Measurements from ENCODE around the gene HPCA. TPM values are rescaled to one million over a fixed set of nuclear protein-coding genes. Genes with fewer than 3 reads are reported as not detected.

Gene HPCA
- total RNA-seq, 1 donor from 2014 or later = not detected

DNA sequence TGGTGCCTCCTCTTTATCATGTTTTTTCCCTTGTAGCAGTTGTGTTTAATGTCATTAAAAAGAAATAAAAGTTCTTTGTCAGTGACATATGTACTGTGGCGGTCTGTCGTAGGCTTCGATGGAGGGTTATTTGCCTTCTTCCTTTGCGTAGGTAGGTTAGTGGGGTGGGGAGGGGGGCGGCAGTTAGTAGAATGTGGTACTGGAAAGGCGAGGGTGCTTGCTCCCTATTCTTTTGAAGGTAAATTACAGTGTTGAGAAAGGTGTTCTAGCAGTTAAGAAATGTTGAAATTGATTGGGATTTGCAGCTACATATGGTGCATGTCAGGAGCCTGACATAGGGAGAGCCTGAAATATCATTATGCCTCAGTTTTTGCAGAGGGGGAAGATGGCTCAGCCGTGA lies 27.5 kb upstream of the HPCA start:
- H3K4me1 Mint-ChIP-seq (ENCODE audit: unreplicated experiment) = no peaks in the 10 kb centered on the region
- H3K27me3 Mint-ChIP-seq (ENCODE audit: unreplicated experiment) = no peaks in the 10 kb centered on the region
- TF ChIP-seq, protein P1, sequence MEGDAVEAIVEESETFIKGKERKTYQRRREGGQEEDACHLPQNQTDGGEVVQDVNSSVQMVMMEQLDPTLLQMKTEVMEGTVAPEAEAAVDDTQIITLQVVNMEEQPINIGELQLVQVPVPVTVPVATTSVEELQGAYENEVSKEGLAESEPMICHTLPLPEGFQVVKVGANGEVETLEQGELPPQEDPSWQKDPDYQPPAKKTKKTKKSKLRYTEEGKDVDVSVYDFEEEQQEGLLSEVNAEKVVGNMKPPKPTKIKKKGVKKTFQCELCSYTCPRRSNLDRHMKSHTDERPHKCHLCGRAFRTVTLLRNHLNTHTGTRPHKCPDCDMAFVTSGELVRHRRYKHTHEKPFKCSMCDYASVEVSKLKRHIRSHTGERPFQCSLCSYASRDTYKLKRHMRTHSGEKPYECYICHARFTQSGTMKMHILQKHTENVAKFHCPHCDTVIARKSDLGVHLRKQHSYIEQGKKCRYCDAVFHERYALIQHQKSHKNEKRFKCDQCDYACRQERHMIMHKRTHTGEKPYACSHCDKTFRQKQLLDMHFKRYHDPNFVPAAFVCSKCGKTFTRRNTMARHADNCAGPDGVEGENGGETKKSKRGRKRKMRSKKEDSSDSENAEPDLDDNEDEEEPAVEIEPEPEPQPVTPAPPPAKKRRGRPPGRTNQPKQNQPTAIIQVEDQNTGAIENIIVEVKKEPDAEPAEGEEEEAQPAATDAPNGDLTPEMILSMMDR (IDR thresholded peaks at IDR 0.05) = no peak
- peak; percentile 51 for DNase-seq (ENCODE audit: extremely low spot score, unreplicated experiment)
- H3K4me3 Mint-ChIP-seq (ENCODE audit: unreplicated experiment) = no peak overlapping the region
- no peaks in the 10 kb centered on the region for H3K9me3 Mint-ChIP-seq (ENCODE audit: unreplicated experiment)
- no peak overlapping the region for H3K27ac Mint-ChIP-seq (ENCODE audit: unreplicated experiment)
- peaks cover 49% of the 10 kb centered on the region for H3K36me3 Mint-ChIP-seq (ENCODE audit: unreplicated experiment)

DNA sequence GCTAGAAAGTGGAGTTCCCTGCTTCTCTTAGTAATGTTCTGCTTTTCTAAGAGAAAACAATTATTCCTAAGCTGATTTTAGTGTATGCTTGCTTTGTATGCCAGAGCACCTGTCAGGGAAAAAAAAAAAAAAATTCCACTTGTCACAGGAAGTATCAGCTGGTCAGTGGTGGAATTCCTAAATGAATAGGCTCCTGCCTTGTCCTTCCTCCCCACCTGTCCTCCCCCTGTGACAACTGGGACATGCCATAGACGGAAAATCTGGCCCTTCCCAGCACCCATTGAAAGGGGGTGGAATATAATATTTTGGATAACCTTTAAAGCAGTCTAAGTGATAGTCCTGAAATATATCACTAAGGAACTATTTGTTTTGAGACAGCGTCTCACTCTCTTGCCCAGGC lies 26.4 kb upstream of the HPCA start:
- Mint-ChIP-seq H3K27ac (ENCODE audit: unreplicated experiment) (no peak overlapping the region), H3K4me3 (ENCODE audit: unreplicated experiment) (no peak overlapping the region), H3K36me3 (ENCODE audit: unreplicated experiment) (peaks cover 44% of the 10 kb centered on the region), H3K9me3 (ENCODE audit: unreplicated experiment) (no peaks in the 10 kb centered on the region), H3K4me1 (ENCODE audit: unreplicated experiment) (no peaks in the 10 kb centered on the region), H3K27me3 (ENCODE audit: unreplicated experiment) (no peaks in the 10 kb centered on the region)
- DNase-seq (ENCODE audit: extremely low spot score, unreplicated experiment) = no peak
- TF ChIP-seq, protein P1 (IDR thresholded peaks at IDR 0.05) = no peak

DNA sequence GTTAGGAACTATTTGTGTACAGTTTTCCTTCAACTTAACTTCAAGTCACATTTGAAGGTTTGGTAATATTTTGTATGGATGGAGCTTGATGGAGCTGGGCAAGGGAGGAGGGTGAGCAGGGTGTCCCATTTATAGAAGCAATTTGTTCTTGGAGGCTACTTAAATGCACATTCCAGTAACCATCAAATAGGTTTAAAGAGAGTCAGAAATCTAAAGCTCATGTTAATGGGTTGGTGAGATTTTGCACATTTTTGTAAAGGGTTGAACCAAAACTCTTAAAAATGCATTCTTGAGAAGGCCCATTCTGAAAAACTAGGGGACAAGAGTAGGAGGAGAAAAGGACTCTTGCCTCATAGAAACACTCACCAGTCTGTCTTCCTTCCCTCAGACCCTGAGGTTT lies 25.7 kb upstream of the HPCA start:
- Mint-ChIP-seq H3K36me3 (ENCODE audit: unreplicated experiment) (peaks cover 39% of the 10 kb centered on the region), H3K27me3 (ENCODE audit: unreplicated experiment) (no peaks in the 10 kb centered on the region), H3K4me1 (ENCODE audit: unreplicated experiment) (no peaks in the 10 kb centered on the region), H3K4me3 (ENCODE audit: unreplicated experiment) (no peak overlapping the region), H3K27ac (ENCODE audit: unreplicated experiment) (no peak overlapping the region), H3K9me3 (ENCODE audit: unreplicated experiment) (no peaks in the 10 kb centered on the region)
- TF ChIP-seq, protein P1 (IDR thresholded peaks at IDR 0.05) = no peak
- DNase-seq (ENCODE audit: extremely low spot score, unreplicated experiment) = no peak

DNA sequence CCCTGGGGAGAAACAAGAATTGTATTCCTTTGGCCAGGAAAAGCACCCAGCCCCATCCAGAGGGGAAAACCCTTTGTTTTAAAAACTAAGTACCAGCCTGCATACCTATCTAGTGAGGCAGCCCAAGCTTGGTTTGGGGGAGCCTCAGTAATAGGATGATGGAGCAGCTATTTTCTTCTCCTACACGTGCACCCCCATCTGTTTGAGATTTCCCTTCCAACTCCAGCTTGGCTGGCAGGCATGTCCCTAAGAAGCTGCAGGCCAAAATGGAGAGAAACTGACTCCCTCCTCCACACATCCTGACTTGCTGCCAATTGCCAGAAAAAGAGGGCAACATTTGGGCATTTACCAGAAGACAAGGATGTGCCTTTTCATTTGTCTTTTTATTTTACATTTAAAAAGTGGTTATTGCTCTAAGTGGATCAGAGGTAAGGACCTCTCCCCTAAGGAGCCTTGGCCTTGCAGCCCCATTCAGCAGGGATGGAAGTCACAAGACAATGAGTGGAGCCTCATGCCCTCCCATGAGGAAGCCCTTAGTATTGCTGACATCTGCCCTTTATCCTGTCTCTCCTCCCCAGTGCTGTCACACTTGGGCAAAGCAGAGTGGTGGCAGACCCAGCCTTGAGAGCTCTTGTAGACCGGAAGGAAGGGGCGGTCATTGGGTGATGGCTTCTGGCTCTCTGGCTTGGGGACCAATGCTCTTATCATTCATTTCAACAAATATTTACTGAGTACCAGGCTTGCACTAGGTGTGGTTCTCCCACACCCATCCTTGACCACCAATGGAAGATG lies 24.2 kb upstream of the HPCA start:
- no peaks in the 10 kb centered on the region for H3K9me3 Mint-ChIP-seq (ENCODE audit: unreplicated experiment)
- TF ChIP-seq, protein P1 (IDR thresholded peaks at IDR 0.05) = no peak
- no peaks in the 10 kb centered on the region for H3K4me1 Mint-ChIP-seq (ENCODE audit: unreplicated experiment)
- no peak overlapping the region for H3K27ac Mint-ChIP-seq (ENCODE audit: unreplicated experiment)
- H3K27me3 Mint-ChIP-seq (ENCODE audit: unreplicated experiment) = no peaks in the 10 kb centered on the region
- H3K36me3 Mint-ChIP-seq (ENCODE audit: unreplicated experiment) = peaks cover 26% of the 10 kb centered on the region
- DNase-seq (ENCODE audit: extremely low spot score, unreplicated experiment) = no peak
- H3K4me3 Mint-ChIP-seq (ENCODE audit: unreplicated experiment) = no peak overlapping the region

DNA sequence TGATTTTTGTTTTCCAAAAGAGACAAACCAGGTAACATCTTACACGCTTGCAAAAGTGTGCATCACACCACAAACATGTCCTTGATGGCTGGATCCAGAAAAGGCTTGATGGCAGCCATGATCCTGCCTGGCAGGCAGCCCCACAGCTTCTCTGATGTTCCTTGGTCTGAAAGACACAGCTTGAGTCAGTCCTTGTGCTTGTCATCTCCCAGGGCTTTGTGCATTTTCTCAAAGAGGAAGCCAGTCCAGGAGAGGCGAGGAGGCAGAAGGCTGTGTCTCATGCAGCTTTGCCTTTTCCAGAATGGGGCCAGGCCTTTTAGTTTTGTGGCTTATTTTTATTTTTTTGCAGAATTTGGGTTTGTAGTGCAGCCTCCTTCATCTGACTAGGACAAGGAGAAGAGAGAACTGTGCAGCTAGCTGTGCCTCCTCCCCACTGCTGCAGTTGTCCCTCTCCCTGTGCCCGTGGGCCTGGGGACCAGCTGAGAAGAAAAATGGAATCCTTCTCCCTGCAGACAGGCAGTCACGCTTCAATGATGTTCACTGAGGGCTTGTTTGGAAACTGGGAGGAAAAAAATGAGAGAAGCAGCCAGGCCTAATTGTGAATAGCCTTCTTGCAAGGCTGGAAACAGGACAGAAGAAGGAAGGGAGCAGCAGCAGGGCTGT lies 22.9 kb upstream of the HPCA start:
- Mint-ChIP-seq H3K27ac (ENCODE audit: unreplicated experiment) (no peak overlapping the region), H3K36me3 (ENCODE audit: unreplicated experiment) (peaks cover 20% of the 10 kb centered on the region), H3K27me3 (ENCODE audit: unreplicated experiment) (no peaks in the 10 kb centered on the region), H3K4me3 (ENCODE audit: unreplicated experiment) (no peak overlapping the region), H3K9me3 (ENCODE audit: unreplicated experiment) (no peaks in the 10 kb centered on the region), H3K4me1 (ENCODE audit: unreplicated experiment) (no peaks in the 10 kb centered on the region)
- no peak for DNase-seq (ENCODE audit: extremely low spot score, unreplicated experiment)
- TF ChIP-seq, protein P1 (IDR thresholded peaks at IDR 0.05) = no peak
